B cell (primary cell): ENCODE data around the gene GGTLC1.

Experiments
- CTCF ChIP-seq: fragments of 200-600 bp; IDR thresholded peaks from one replicate; pipeline ENCODE4 v1.8.0; 2022; ENCODE audit warnings: antibody characterized with exemption, mild to moderate bottlenecking
- EZH2 ChIP-seq: IDR thresholded peaks from 2 replicates; pipeline ENCODE4 v1.6.1; 2012; ENCODE audit warnings: borderline replicate concordance, low read depth, mild to moderate bottlenecking, moderate library complexity, low read length; ENCODE audit not compliant: insufficient read depth, poor library complexity, severe bottlenecking

- TF ChIP-seq CTCF: no peak
- TF ChIP-seq EZH2: no peak
Measured at GRCh38 chr20:24011282-24011681, 22.7 kb upstream of the GGTLC1 start.
